ENCODE data around the gene KLF12. TPM values are rescaled to one million over a fixed set of nuclear protein-coding genes. Genes with fewer than 3 reads are reported as not detected.

The KLF12 gene
- total RNA-seq, 4 donors from 2014 or later, result 3.1 to 5.5 (median 3.2) TPM

DNA sequence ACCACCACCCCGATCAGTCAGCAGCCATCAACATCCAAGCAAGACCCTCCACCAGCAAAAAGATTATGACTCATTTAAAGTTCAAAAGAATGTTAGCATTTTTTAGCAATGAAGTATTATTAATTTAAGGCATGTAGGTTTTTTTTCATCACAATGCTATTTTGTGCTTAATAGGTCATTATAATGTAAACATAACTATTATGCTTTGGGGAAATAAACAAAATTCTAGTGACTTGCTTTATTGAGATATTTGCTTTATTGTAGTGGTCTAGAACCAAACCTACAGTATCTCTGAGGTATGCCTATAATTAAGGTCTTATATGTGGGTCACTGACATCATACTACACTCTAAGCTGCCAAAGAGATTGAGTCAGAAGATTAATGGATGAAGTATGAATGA, 20.0 kb downstream of the KLF12 start:
- no peak for DNase-seq (ENCODE audit: low spot score in 2 of 2)
- H3K4me3 ChIP-seq (ENCODE audit: low read depth, poor library complexity, severe bottlenecking), result no peak overlapping the region
- WGBS, 2 donors, result 95 to 100% methylated on average over 1 of the region's 1 CpG
- no peak for TF ChIP-seq POLR2A (IDR thresholded peaks at IDR 0.05)
- TF ChIP-seq, protein P1, sequence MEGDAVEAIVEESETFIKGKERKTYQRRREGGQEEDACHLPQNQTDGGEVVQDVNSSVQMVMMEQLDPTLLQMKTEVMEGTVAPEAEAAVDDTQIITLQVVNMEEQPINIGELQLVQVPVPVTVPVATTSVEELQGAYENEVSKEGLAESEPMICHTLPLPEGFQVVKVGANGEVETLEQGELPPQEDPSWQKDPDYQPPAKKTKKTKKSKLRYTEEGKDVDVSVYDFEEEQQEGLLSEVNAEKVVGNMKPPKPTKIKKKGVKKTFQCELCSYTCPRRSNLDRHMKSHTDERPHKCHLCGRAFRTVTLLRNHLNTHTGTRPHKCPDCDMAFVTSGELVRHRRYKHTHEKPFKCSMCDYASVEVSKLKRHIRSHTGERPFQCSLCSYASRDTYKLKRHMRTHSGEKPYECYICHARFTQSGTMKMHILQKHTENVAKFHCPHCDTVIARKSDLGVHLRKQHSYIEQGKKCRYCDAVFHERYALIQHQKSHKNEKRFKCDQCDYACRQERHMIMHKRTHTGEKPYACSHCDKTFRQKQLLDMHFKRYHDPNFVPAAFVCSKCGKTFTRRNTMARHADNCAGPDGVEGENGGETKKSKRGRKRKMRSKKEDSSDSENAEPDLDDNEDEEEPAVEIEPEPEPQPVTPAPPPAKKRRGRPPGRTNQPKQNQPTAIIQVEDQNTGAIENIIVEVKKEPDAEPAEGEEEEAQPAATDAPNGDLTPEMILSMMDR (IDR thresholded peaks at IDR 0.05), result no peak
- intact Hi-C loops (cut with DNase I; ENCODE audit: low total_unique reads), result no loop called here

DNA sequence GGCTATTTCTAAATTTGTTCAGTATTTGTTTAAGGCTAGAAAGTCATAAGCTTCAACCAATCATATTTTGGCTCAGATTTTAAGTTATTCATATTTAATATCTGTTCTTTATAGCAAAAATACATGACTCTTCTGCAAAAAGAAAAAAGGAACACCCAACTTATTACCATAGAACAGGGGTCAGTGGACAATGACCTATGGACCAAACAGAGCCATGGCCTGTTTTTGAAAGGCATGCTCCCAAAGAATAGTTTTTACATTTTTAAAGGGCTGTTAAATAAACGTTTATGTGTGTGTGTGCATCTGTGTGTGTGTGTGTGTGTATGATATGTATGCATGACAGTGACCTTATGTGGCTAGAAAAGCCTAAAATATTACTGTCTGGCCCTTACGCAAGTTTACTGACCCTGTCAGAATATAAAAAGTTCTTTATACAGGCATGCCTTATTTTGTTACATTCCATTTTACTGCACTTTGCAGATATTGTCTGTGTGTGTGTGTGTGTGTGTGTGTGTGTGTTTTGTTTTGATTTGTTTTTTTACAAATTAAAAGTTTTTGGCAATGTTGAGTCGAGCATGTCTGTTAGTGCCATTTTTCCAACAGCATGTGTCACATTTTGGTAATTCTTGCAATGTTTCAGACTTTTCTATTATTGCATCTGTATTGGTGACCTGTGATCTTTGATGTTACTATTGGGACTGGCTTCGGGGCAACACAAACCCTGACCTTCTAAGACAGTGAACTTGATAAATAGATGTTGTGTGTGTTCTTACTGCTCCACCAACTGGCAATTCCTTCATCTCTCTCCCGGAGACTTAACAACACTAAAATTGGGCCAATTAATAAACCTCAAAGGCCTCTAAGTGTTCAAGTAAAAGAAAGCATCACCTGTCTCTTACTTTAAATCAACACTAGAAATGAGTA, 22.0 kb downstream of the KLF12 start:
- no peak overlapping the region for H3K4me3 ChIP-seq (ENCODE audit: low read depth, poor library complexity, severe bottlenecking)
- DNase-seq (ENCODE audit: low spot score in 2 of 2), result no peak
- TF ChIP-seq, protein P1 (IDR thresholded peaks at IDR 0.05), result no peak
- no peak for TF ChIP-seq POLR2A (IDR thresholded peaks at IDR 0.05)
- 54 to 61% methylated on average over 5 of the region's 5 CpGs for WGBS, 2 donors
- intact Hi-C loops (cut with DNase I; ENCODE audit: low total_unique reads), result no loop called here

DNA sequence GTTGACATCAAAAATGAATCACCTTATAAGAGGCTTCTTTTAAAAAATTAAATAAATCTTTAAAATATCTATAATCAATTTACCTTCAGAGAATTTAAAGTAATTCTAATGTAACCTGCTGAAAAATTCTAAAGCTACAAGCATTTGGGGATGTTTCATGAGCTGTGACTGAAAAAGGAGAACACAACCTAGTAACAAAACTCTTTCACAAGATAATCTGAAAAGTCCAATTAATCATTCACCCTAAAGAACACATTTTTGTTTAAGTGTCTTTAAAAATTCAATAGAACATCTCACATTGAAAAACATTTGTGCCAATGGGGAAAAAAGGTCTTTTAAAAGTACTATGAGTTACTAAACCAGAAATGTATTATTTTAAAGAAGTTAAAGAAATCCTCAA, 22.8 kb downstream of the KLF12 start:
- TF ChIP-seq POLR2A (IDR thresholded peaks at IDR 0.05), result no peak
- TF ChIP-seq, protein P1 (IDR thresholded peaks at IDR 0.05), result no peak
- intact Hi-C loops (cut with DNase I; ENCODE audit: low total_unique reads), result no loop called here
- no peak for DNase-seq (ENCODE audit: low spot score in 2 of 2)
- no peak overlapping the region for H3K4me3 ChIP-seq (ENCODE audit: low read depth, poor library complexity, severe bottlenecking)

DNA sequence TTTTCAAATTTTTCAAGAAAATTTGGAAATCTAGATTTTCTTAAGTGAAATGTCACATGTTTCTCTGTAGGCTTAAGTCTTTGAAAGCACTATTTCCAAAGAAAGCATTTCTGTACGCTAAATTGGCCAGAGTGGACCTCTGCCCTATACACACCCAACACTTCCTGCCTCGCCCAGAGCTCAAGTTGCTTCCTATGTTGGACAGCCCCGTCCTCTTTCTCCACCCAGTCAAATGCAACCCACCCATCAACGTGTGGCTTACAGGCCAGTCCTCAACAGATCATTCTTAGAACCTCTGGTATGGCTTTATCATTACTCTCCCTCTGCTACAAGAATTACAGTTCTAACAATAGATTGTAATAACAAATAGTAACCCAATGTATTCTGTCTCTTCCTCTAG, 24.2 kb downstream of the KLF12 start:
- WGBS, 2 donors, result 75 to 86% methylated on average over 4 of the region's 4 CpGs
- intact Hi-C loops (cut with DNase I; ENCODE audit: low total_unique reads), result no loop called here
- no peak overlapping the region for H3K4me3 ChIP-seq (ENCODE audit: low read depth, poor library complexity, severe bottlenecking)
- no peak for DNase-seq (ENCODE audit: low spot score in 2 of 2)
- no peak for TF ChIP-seq POLR2A (IDR thresholded peaks at IDR 0.05)
- TF ChIP-seq, protein P1 (IDR thresholded peaks at IDR 0.05), result no peak

DNA sequence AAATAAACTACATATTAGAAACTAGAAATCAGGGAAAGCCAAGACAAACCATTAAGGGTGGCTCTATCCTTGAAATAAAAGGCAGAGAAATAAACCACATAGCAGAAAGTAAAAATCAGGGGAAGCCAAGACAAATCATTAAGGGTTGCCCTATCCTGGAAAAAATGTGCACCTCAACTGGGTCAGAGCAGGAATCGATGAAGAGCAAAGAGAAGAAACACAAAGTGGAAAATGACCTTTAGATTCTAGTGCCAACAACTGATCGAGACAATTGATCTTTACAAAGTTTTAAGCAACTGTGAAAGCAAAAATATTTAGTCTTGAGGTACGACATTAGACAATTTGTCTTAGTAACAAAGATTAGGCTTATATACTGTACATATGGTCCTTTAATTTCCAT, 26.6 kb downstream of the KLF12 start:
- TF ChIP-seq, protein P1 (IDR thresholded peaks at IDR 0.05), result no peak
- no peak for TF ChIP-seq POLR2A (IDR thresholded peaks at IDR 0.05)
- DNase-seq (ENCODE audit: low spot score in 2 of 2), result no peak
- 96 to 98% methylated on average over 3 of the region's 3 CpGs for WGBS, 2 donors
- no peak overlapping the region for H3K4me3 ChIP-seq (ENCODE audit: low read depth, poor library complexity, severe bottlenecking)
- intact Hi-C loops (cut with DNase I; ENCODE audit: low total_unique reads), result no loop called here

DNA sequence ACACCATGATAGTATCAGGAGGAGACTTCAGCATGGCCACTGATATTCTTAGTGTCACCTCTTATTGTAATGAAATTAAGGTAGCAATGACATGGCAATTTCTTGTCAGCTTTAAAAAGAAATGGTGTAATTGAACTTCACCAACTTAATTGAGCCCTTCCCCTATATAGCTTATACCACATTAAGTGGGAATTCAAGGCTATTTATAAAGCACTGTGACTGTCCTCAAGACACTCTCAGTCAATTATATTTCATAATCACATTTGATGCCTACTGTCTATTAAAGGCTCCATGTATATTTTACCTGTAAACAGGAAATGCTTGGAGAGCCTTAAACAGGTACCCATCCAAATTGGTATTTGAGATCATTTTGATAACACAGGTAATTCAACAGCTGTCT, 28.3 kb downstream of the KLF12 start:
- DNase-seq (ENCODE audit: low spot score in 2 of 2), result no peak
- intact Hi-C loops (cut with DNase I; ENCODE audit: low total_unique reads), result no loop called here
- no peak overlapping the region for H3K4me3 ChIP-seq (ENCODE audit: low read depth, poor library complexity, severe bottlenecking)
- no peak for TF ChIP-seq POLR2A (IDR thresholded peaks at IDR 0.05)
- TF ChIP-seq, protein P1 (IDR thresholded peaks at IDR 0.05), result no peak
